Eye (tissue), 1 donor: ENCODE measurements around the gene KLHDC8A.
"Not testable (repeated sequence)": the region's sequence is repeated elsewhere in the genome, so short reads cannot be mapped to it uniquely, and the experiment has no call there.

ENCODE experiments used
- DNase-seq: peaks from one replicate; pipeline ENCODE4 v3.0.0-alpha.2; 2015

Gene KLHDC8A

GRCh38 chr1:205317311-205317917 is 39.3 kb downstream of the KLHDC8A start:
- peak; percentile 71 for DNase-seq

DNA sequence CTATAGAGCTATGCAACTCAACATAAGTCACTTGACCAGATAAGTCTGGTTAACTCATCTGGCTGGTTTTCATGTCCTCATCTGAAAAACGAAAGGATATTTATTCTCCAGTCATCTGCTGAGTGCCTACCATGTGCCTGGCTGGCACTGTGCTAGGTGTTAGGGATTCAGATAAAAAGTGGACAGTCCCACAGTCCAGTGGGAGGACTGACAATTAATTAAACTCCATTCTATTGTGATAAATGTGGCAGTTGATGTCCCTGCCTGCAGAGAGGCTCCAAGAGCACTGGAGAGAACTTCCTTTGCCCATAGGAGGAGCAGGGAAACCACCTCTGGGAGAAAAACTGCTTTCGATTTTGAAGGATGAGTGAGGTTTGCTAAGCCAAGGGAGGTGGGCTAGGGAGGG is 40.6 kb downstream of the KLHDC8A start:
- peak; percentile 22 for DNase-seq

GRCh38 chr1:205315008-205315618 is 41.6 kb downstream of the KLHDC8A start:
- peak; percentile 78 for DNase-seq

- DNase-seq, result peak; percentile 95
Observed at GRCh38 chr1:205313563-205314308, 43.0 kb downstream of the KLHDC8A start.

GRCh38 chr1:205312866-205313562 is 43.7 kb downstream of the KLHDC8A start:
- DNase-seq, result no peak

DNA sequence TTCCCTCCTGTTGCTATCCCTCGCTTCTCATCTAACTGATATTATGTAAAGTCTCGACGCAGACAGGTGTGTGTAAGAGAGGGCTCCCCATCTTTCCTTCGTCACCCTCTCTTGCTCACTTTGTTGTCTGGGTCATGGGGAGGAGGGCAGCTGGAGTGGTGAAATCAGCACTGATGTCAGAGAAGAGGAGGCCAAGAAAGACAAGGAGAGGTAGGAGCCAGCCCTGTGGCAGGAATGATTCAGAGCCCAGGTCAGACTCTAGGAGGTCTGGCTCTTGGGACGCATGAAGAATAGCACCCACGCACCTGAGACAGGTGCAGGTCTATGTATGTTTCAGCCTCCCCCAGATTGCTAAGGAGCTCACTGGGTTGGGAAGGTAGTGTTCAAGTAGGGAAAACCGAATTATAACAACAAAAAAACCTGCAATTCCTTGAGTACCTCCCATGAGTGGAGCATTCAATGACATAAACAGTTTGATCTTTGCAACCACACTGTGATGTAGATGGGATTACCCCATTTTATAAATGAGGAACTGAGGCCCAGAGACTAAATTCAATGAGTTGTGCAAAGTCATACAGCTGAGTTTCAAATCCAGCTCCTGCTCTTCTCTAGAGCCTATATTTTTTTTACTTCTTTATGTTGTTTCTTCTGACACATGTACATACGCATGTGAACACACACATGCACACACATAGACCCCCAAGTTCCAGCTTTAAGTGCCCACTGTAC is 45.6 kb downstream of the KLHDC8A start:
- no peak for DNase-seq

GRCh38 chr1:205309741-205310140 is 47.0 kb downstream of the KLHDC8A start:
- DNase-seq, result no peak

DNA sequence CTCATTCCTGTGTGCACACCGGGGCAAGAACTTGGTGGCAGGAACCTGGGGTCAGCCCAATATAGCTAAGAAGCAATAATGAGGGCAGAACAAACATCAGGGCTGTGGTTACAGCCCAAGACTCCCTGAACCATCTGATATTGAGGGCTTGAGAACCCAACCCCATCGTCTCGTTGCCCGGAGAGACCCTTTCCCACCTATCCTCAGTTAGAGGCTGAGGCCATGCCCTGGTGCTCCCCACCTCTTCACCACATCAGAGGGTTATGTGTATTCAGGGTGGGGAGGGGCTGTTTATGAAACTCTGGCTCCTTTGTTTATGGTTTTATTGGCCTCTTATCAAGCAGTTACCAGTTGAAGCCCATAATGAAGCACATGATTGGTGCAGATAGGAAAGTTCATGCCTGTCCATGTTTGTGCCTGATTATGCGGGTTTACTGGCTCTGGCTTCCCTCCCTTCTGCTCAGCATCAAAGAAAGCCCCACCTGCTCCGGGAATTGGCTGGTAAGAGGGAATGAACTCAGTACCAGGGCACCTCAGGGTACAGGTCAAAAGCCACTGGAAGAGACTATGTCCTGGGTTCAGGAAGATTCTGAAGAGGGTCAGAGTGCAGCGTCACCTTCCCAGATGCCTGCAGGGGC is 49.7 kb downstream of the KLHDC8A start:
- DNase-seq, result no peak

- no peak for DNase-seq
Observed at GRCh38 chr1:205304695-205305070, 52.0 kb downstream of the KLHDC8A start.

DNA sequence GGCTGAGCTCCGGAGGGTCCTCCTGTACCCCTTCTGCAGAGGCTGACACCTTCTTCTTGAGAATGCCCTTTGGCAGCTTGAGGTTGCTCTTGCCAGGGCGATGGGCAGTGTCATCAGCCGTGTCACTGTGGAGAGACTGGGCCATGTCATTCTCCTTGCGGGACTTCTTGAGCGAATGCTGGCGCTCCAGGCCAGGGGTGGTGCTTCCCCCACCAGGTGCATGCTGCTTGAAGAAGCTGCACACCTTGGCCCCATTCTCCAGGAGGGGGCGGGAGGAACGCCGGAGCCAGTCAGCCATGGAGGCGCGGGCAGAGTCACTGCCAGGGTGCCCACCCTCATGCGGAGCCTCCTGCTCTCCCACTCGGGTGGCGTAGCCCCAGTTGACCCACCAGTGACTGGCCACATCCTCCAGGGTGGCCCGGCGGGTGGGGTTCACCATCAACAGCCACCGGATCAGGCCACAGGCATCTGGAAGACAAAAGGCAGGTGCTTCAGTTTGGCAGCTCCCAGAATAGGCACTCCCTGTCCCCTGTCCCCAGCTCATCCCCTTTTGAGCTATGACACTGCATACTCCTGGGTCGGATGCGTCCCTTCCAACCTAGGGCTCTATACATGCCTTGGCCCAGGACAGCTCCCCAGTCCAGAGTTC is 52.6 kb downstream of the KLHDC8A start:
- DNase-seq, result no peak

GRCh38 chr1:205303247-205303888 is 53.4 kb downstream of the KLHDC8A start:
- DNase-seq, result no peak

DNA sequence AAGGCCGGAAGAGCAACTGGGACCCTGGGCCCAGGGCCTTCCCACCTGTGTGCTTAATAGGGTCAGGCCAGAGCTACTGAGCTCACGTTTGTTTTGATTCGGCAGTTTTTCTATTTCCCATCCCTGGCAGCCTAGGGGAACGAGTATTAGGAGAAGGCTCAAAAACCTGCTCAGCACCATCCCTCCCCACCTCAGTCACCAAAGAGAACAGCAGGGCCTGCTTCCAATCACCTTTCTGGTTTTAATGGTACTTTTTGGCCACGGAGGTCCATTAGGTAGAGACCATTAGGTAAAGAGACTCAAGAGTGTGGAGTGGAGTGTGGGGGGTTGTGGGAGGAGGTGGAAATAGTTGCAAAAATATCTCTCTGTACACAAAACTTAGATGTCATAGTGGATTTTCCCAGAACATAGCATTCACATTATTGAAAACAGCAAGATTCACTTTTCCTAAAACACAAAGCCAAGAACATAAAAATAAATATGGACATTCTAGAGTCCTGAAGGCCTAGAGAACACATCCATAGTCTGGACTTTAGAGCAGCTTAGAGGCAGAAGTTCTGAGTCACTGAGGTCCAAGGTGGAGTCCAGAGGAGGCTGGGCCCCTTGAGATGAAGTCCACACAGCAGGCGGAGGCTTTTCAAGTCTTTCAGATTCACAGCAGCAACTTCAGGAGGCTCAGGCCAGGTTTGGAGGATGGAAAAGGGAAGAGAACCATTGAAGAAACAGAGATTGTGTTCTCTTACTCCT is 54.7 kb downstream of the KLHDC8A start:
- DNase-seq, result no peak

- DNase-seq, result peak; percentile 93
Observed at GRCh38 chr1:205301205-205301821, 55.4 kb downstream of the KLHDC8A start.

GRCh38 chr1:205300149-205300548 is 56.6 kb downstream of the KLHDC8A start:
- DNase-seq, result no peak

DNA sequence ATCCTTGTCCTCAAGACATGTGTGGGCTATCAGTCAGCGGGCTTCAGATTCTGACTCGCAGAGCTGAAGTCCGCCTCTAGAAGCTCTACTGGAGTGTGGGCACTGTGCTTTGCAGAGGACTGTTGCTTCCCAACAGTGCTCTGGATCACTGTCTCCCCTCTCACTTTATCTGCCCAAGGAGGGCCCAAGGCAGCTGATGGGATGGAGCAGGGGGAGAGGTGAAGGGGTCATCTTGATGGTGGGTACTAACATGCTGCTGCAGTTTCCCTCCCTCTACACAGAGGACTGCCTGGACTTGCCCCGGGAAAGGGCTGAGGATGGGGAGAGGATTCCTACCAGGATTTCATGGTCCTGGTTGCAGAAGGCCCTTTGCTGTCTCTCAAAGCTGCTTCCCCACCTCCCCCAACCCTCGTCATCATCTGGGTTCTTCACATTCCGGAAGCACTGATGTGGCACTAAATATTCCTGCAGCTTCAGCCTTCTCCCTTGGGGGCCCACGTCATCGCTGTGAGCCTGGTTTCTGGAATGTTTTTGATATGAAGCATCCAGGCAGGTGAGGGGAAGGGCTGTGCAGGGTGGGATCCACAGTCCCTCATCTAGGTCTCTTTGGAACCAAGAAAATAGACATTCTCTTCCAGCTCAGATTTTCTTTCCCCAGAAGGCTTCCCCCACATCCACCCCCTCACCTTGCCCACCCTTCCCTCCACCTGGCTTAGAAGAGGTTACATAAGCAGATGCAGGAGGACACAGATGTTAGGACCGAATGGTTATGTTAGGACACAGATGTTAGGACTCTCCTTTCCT is 58.3 kb downstream of the KLHDC8A start:
- peak; percentile 96 for DNase-seq

- not testable (repeated sequence) for DNase-seq
Observed at GRCh38 chr1:205297546-205298177, 59.1 kb downstream of the KLHDC8A start.

DNA sequence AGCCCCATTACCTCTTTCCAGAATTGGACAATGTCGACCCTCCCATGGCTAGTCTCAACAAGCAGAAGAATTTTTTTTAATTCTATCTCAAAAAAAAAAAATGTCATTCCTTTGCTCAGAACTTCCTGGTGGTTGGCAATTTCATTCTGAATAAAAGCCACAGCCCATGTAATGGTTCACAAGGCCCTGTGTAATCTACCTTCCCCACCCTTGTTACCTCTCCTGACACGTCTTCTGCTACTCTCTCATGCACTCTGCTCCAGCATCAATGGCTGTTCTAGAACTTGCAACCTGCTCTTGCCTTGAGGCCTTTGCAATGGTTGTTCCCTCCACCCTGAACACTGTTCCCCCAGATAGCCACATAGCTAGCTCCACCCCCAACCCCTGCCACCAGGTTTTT is 60.6 kb downstream of the KLHDC8A start:
- DNase-seq, result no peak

GRCh38 chr1:205294934-205295333 is 61.8 kb downstream of the KLHDC8A start:
- DNase-seq, result no peak
